IMR-90 (cell line): ENCODE data around the gene TAAR1.

ENCODE experiments used
- FOS ChIP-seq: fragments of 150-350 bp; IDR thresholded peaks from 2 replicates; pipeline ENCODE4 v1.6.1; 2016; ENCODE audit warnings: low read depth, low read length
- MAFK ChIP-seq: IDR thresholded peaks from 2 replicates; pipeline ENCODE4 v1.6.1; 2012; ENCODE audit warnings: low read depth, low read length, improper control_type of control experiment
- MXI1 ChIP-seq: IDR thresholded peaks from 2 replicates; pipeline ENCODE4 v1.6.1; 2012; ENCODE audit warnings: low read depth, mild to moderate bottlenecking, low read length, moderate library complexity, borderline replicate concordance
- NFE2L2 ChIP-seq: fragments of 150-350 bp; IDR thresholded peaks from 2 replicates; pipeline ENCODE4 v1.6.1; 2016; ENCODE audit warnings: low read depth, mild to moderate bottlenecking, low read length
- POLR2A ChIP-seq: IDR thresholded peaks from 2 replicates; pipeline ENCODE4 v1.6.1; 2012; ENCODE audit warnings: mild to moderate bottlenecking, low read depth, low read length
- RAD21 ChIP-seq: IDR thresholded peaks from 2 replicates; pipeline ENCODE4 v1.6.1; 2012; ENCODE audit warnings: low read length, improper control_type of control experiment
- TF ChIP-seq, protein P1 (sequence below): conservative IDR thresholded peaks from 2 replicates; pipeline ENCODE4 v1.5.1; 2012; ENCODE audit warnings: mild to moderate bottlenecking, low read depth, low read length, improper control_type of control experiment

DNA sequence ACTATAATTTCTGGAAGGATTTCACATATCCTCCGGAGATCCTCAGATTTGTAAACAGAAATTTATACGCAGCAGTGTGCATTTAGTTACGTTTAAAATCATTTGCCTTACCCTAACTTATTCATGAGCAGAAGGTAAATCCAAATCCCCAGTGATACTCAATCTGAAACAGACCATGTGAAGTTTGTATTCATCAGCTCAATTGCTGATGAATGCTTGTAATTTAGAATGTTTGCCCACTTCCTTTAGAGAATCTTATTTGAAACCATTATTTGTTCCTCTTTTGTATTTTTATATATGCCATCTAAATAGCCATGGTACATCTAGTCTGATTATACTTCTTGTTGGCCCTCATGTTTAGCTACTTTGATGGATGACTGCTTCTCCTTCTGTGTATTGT, 15.4 kb downstream of the TAAR1 start:
- no peak for TF ChIP-seq POLR2A
- TF ChIP-seq, protein P1, sequence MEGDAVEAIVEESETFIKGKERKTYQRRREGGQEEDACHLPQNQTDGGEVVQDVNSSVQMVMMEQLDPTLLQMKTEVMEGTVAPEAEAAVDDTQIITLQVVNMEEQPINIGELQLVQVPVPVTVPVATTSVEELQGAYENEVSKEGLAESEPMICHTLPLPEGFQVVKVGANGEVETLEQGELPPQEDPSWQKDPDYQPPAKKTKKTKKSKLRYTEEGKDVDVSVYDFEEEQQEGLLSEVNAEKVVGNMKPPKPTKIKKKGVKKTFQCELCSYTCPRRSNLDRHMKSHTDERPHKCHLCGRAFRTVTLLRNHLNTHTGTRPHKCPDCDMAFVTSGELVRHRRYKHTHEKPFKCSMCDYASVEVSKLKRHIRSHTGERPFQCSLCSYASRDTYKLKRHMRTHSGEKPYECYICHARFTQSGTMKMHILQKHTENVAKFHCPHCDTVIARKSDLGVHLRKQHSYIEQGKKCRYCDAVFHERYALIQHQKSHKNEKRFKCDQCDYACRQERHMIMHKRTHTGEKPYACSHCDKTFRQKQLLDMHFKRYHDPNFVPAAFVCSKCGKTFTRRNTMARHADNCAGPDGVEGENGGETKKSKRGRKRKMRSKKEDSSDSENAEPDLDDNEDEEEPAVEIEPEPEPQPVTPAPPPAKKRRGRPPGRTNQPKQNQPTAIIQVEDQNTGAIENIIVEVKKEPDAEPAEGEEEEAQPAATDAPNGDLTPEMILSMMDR = no peak
- TF ChIP-seq FOS = no peak
- TF ChIP-seq MXI1 = no peak
- TF ChIP-seq NFE2L2 = no peak
- TF ChIP-seq RAD21 = no peak
- TF ChIP-seq MAFK = no peak
